ENCODE measurements around the gene SYNDIG1. TPM values are rescaled to one million over a fixed set of nuclear protein-coding genes. Genes with fewer than 3 reads are reported as not detected.

The SYNDIG1 gene
- polyA plus RNA-seq, 1 experiment = 1.7 TPM

GRCh38 chr20:24543168-24543567 lies 73.7 kb downstream of the SYNDIG1 start:
- ChIA-PET POLR2A (no interaction called here), CTCF (no interaction called here)
- DNase-seq (ENCODE audit: low read depth) = no peak
- no peaks in the 10 kb centered on the region for H3K36me3 ChIP-seq (ENCODE audit: control insufficient read depth, insufficient read depth, low read length)
- TF ChIP-seq CTCF (IDR thresholded peaks at IDR 0.05; ENCODE audit: insufficient read depth, low read depth, low read length) = no peak
- no peak overlapping the region for H3K4me3 ChIP-seq (ENCODE audit: low read depth, low read length)
- H3K27me3 ChIP-seq (ENCODE audit: control insufficient read depth, insufficient read depth, low read length) = no peaks in the 10 kb centered on the region

- POLR2A ChIA-PET = no interaction called here
- CTCF ChIA-PET = no interaction called here
- TF ChIP-seq CTCF (IDR thresholded peaks at IDR 0.05; ENCODE audit: insufficient read depth, low read depth, low read length) = no peak
- Histone ChIP-seq H3K27me3 (ENCODE audit: control insufficient read depth, insufficient read depth, low read length) (no peaks in the 10 kb centered on the region), H3K4me3 (ENCODE audit: low read depth, low read length) (no peak overlapping the region), H3K36me3 (ENCODE audit: control insufficient read depth, insufficient read depth, low read length) (no peaks in the 10 kb centered on the region)
- DNase-seq (ENCODE audit: low read depth) = no peak
Observed at GRCh38 chr20:24543741-24544140, 74.3 kb downstream of the SYNDIG1 start.

GRCh38 chr20:24544371-24544770 lies 74.9 kb downstream of the SYNDIG1 start:
- no peak for TF ChIP-seq CTCF (IDR thresholded peaks at IDR 0.05; ENCODE audit: insufficient read depth, low read depth, low read length)
- CTCF ChIA-PET = no interaction called here
- POLR2A ChIA-PET = no interaction called here

GRCh38 chr20:24545168-24545567 lies 75.7 kb downstream of the SYNDIG1 start:
- no peaks in the 10 kb centered on the region for H3K36me3 ChIP-seq (ENCODE audit: control insufficient read depth, insufficient read depth, low read length)
- no peak for DNase-seq (ENCODE audit: low read depth)
- no peaks in the 10 kb centered on the region for H3K27me3 ChIP-seq (ENCODE audit: control insufficient read depth, insufficient read depth, low read length)
- ChIA-PET CTCF (no interaction called here), POLR2A (no interaction called here)
- no peak overlapping the region for H3K4me3 ChIP-seq (ENCODE audit: low read depth, low read length)
- no peak for TF ChIP-seq CTCF (IDR thresholded peaks at IDR 0.05; ENCODE audit: insufficient read depth, low read depth, low read length)

More at GRCh38 chr20:24544371-24544770, 74.9 kb downstream of the SYNDIG1 start:
- DNase-seq (ENCODE audit: low read depth) = no peak
- no peak overlapping the region for H3K4me3 ChIP-seq (ENCODE audit: low read depth, low read length)
- no peaks in the 10 kb centered on the region for H3K36me3 ChIP-seq (ENCODE audit: control insufficient read depth, insufficient read depth, low read length)
- no peaks in the 10 kb centered on the region for H3K27me3 ChIP-seq (ENCODE audit: control insufficient read depth, insufficient read depth, low read length)

- Histone ChIP-seq H3K27me3 (ENCODE audit: control insufficient read depth, insufficient read depth, low read length) (no peaks in the 10 kb centered on the region), H3K4me3 (ENCODE audit: low read depth, low read length) (no peak overlapping the region), H3K36me3 (ENCODE audit: control insufficient read depth, insufficient read depth, low read length) (no peaks in the 10 kb centered on the region)
- DNase-seq (ENCODE audit: low read depth) = no peak
- ChIA-PET POLR2A (no interaction called here), CTCF (interaction anchor here (0.6 kb wide), 1 partner anchor 227 kb away, joined by 3 read pairs; no protein-coding TSS in a partner anchor)
- no peak for TF ChIP-seq CTCF (IDR thresholded peaks at IDR 0.05; ENCODE audit: insufficient read depth, low read depth, low read length)
Observed at GRCh38 chr20:24546232-24546892, 76.9 kb downstream of the SYNDIG1 start.

All from BJ (cell line).